ENCODE results near the gene SERPINB6. TPM values are rescaled to one million over a fixed set of nuclear protein-coding genes. Genes with fewer than 3 reads are reported as not detected.

SERPINB6 gene
- total and polyA plus RNA-seq, 9 of the 15 experiments (the other 6 are each of a cell fraction or from before 2014, with no cell fraction given) = 86.6 to 211 (median 143) TPM

- TF ChIP-seq THRA (IDR thresholded peaks at IDR 0.05) (no peak), CBFB (CRISPR knock-in tag; IDR thresholded peaks at IDR 0.05) (no peak), ZNF740 (CRISPR knock-in tag; IDR thresholded peaks at IDR 0.05) (no peak), ZNF740 (tag; IDR thresholded peaks at IDR 0.05) (0 out of 4 replicates have a peak, but pooled peaks of 1 of the 2 experiments have one; percentile 47), SAP30 (IDR thresholded peaks at IDR 0.05; ENCODE audit: borderline replicate concordance, insufficient read depth, low read depth, low read length, poor library complexity, severe bottlenecking) (peak; percentile 54), BCLAF1 (IDR thresholded peaks at IDR 0.05; ENCODE audit: borderline replicate concordance in 1 of 2, control insufficient read depth in 1 of 2, low read depth in 2 of 2, low read length in 1 of 2) (no peak), SIN3B (IDR thresholded peaks at IDR 0.05; ENCODE audit: low read depth) (peak; percentile 36; the same call in 1 of the 2 replicates), KDM1A (IDR thresholded peaks at IDR 0.05) (no peak), ZNF584 (CRISPR knock-in tag; IDR thresholded peaks at IDR 0.05; ENCODE audit: low read depth) (no peak), SMAD3 (CRISPR knock-in tag; conservative IDR thresholded peaks at IDR 0.05) (no peak), ZNF79 (CRISPR knock-in tag; IDR thresholded peaks at IDR 0.05; ENCODE audit: low read depth) (no peak), PURB (CRISPR knock-in tag; IDR thresholded peaks at IDR 0.05; ENCODE audit: low read depth) (no peak), NFE2 (IDR thresholded peaks at IDR 0.05; ENCODE audit: low read depth) (no peak), RB1 (IDR thresholded peaks at IDR 0.05; ENCODE audit: low read depth) (peak; percentile 76)
- TF ChIP-seq, protein P1, sequence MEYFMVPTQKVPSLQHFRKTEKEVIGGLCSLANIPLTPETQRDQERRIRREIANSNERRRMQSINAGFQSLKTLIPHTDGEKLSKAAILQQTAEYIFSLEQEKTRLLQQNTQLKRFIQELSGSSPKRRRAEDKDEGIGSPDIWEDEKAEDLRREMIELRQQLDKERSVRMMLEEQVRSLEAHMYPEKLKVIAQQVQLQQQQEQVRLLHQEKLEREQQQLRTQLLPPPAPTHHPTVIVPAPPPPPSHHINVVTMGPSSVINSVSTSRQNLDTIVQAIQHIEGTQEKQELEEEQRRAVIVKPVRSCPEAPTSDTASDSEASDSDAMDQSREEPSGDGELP (CRISPR knock-in tag; IDR thresholded peaks at IDR 0.05; ENCODE audit: borderline replicate concordance) = peak; percentile 70
Observed at GRCh38 chr6:2999618-3000557, 28.5 kb upstream of the SERPINB6 start, which contains the start of gene NQO2 (continued).

Data from K562 (cell line).